ENCODE results near the gene KCNH2.

GRCh38 chr7:150980663-150981062, 2.5 kb upstream of the KCNH2 start:
- TF ChIP-seq HDGF (IDR thresholded peaks at IDR 0.05; ENCODE audit: borderline replicate concordance) = no peak
- TF ChIP-seq SP1 (IDR thresholded peaks at IDR 0.05) = no peak
- TF ChIP-seq FOXM1 (IDR thresholded peaks at IDR 0.05; ENCODE audit: borderline replicate concordance) = no peak

Measured in HEK293T (cell line).